ENCODE data around the gene AGPAT1.

Gene AGPAT1

GRCh38 chr6:32210191-32210601 is 34.3 kb upstream of the AGPAT1 start:
- TF ChIP-seq CTCF (IDR thresholded peaks at IDR 0.05), result no peak
- no peak overlapping the region for H3K4me3 ChIP-seq
- no peak for DNase-seq (ENCODE audit: low spot score)
- H3K27ac ChIP-seq, result no peak overlapping the region

- no peak overlapping the region for H3K4me3 ChIP-seq
- H3K27ac ChIP-seq, result no peak overlapping the region
- no peak for DNase-seq (ENCODE audit: low spot score)
- TF ChIP-seq CTCF (IDR thresholded peaks at IDR 0.05), result no peak
Observed at GRCh38 chr6:32208996-32209395, 33.1 kb upstream of the AGPAT1 start.

GRCh38 chr6:32204268-32204715 is 28.4 kb upstream of the AGPAT1 start:
- H3K4me3 ChIP-seq, result no peak overlapping the region
- TF ChIP-seq CTCF (IDR thresholded peaks at IDR 0.05), result no peak
- DNase-seq (ENCODE audit: low spot score), result no peak
- H3K27ac ChIP-seq, result no peak overlapping the region

- no peak for TF ChIP-seq CTCF (IDR thresholded peaks at IDR 0.05)
Observed at GRCh38 chr6:32203426-32204267, 27.8 kb upstream of the AGPAT1 start.

GRCh38 chr6:32202186-32202585 is 26.3 kb upstream of the AGPAT1 start:
- H3K27ac ChIP-seq, result no peak overlapping the region
- TF ChIP-seq CTCF (IDR thresholded peaks at IDR 0.05), result no peak
- no peak for DNase-seq (ENCODE audit: low spot score)
- H3K4me3 ChIP-seq, result no peak overlapping the region

More at GRCh38 chr6:32203426-32204267, 27.8 kb upstream of the AGPAT1 start:
- no peak overlapping the region for H3K4me3 ChIP-seq
- no peak overlapping the region for H3K27ac ChIP-seq
- no peak for DNase-seq (ENCODE audit: low spot score)

GRCh38 chr6:32200711-32201475 is 25.0 kb upstream of the AGPAT1 start:
- Histone ChIP-seq H3K4me3 (no peak overlapping the region), H3K27ac (no peak overlapping the region)
- peak; percentile 74 for DNase-seq (ENCODE audit: low spot score)
- TF ChIP-seq CTCF (IDR thresholded peaks at IDR 0.05), result no peak

All from coronary artery (tissue), 2 donors.